Breast epithelium (tissue), 3 donors: ENCODE data around the gene CCR8.

Experiments used
- CTCF ChIP-seq, 3 donors: fragments of 450-650 bp; IDR thresholded peaks; one replicate each; pipeline ENCODE4 v1.5.1; 2016 to 2017; ENCODE audit warnings: antibody characterized with exemption in 3 of 3, mild to moderate bottlenecking in 3 of 3, moderate library complexity in 3 of 3
- POLR2A ChIP-seq: fragments of 450-650 bp; IDR thresholded peaks from one replicate; pipeline ENCODE4 v1.6.1; 2016; ENCODE audit warnings: antibody characterized with exemption, mild to moderate bottlenecking, moderate library complexity
- POLR2AphosphoS5 ChIP-seq, 3 donors: sonication (generic); formaldehyde crosslinking; IDR thresholded peaks; one replicate each; pipeline ENCODE4 v1.6.1; 2017; ENCODE audit warnings: antibody characterized with exemption in 3 of 3

GRCh38 chr3:39290255-39290654 is 39.3 kb upstream of the CCR8 start:
- TF ChIP-seq CTCF (IDR thresholded peaks at IDR 0.05) (no peak), POLR2A (no peak), POLR2AphosphoS5 (IDR thresholded peaks at IDR 0.05) (no peak)
